Measurements from ENCODE around the gene SFN.

DNA sequence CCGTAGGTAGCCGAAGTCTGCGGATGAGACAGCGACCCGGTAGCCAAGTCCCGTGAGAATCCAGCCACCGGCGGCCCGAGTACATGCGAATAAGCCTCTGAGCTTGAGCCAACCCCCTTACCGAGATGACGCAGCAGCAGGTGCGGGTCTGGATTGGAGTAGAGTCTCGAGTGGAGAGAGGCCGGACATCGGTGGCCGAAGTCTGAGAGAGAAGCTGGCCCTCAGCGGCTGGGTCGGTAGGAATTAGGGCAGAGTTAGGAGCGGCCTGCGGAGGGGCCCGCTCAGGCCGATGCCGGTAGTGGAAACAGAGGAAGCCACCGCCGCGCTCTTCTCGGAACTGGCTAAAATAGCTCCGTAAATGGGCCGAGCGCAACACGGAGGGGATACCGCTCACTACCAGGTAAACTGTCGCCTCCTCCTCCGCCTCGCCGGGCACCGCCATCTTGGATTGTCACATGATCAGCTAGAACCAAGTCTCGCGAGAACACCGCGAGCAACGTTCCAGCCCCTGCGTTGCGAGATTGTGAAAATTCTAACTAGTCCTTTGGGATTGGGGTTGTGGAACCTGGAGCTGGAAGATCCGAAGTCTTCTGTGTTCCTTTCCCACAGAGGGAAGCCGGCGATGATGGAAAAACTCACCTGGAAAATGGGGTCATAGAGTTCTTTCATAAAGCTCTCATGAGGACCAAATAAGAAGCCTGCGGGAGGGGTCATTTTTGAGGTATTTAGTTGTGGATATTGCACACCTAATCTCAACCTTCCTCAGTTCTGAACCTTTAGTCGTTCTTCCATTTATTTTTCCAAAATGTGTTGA is 37.3 kb downstream of the SFN start, which contains the start of gene GPATCH3:
- TF ChIP-seq, protein P1, sequence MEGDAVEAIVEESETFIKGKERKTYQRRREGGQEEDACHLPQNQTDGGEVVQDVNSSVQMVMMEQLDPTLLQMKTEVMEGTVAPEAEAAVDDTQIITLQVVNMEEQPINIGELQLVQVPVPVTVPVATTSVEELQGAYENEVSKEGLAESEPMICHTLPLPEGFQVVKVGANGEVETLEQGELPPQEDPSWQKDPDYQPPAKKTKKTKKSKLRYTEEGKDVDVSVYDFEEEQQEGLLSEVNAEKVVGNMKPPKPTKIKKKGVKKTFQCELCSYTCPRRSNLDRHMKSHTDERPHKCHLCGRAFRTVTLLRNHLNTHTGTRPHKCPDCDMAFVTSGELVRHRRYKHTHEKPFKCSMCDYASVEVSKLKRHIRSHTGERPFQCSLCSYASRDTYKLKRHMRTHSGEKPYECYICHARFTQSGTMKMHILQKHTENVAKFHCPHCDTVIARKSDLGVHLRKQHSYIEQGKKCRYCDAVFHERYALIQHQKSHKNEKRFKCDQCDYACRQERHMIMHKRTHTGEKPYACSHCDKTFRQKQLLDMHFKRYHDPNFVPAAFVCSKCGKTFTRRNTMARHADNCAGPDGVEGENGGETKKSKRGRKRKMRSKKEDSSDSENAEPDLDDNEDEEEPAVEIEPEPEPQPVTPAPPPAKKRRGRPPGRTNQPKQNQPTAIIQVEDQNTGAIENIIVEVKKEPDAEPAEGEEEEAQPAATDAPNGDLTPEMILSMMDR (conservative IDR thresholded peaks at IDR 0.05; ENCODE audit: low read length) = no peak
- TF ChIP-seq EZH2phosphoT487 (IDR thresholded peaks at IDR 0.05; ENCODE audit: borderline replicate concordance, low read depth, low read length) = no peak
